GM12878 (cell line): ENCODE data around the gene CLUH. TPM values are rescaled to one million over a fixed set of nuclear protein-coding genes. Genes with fewer than 3 reads are reported as not detected.

ENCODE experiments used
- BACH1 ChIP-seq: fragments of 450-650 bp; IDR thresholded peaks from 2 replicates; pipeline ENCODE4 v1.6.1; 2017; ENCODE audit warnings: mild to moderate bottlenecking, borderline replicate concordance
- CUX1 ChIP-seq: IDR thresholded peaks from 2 replicates; pipeline ENCODE4 v1.6.1; 2012; ENCODE audit warnings: improper control_type of control experiment, low read depth, low read length; ENCODE audit not compliant: insufficient replicate concordance
- DPF2 ChIP-seq: fragments of 450-650 bp; IDR thresholded peaks from 2 replicates; pipeline ENCODE4 v1.6.1; 2017; ENCODE audit warnings: mild to moderate bottlenecking
- TCF7 ChIP-seq: IDR thresholded peaks from 2 replicates; pipeline ENCODE4 v1.6.1; 2014; ENCODE audit warnings: antibody characterized with exemption, borderline replicate concordance
- ZBTB33 ChIP-seq: fragments of 450-650 bp; IDR thresholded peaks from 2 replicates; pipeline ENCODE4 v1.6.1; 2017; ENCODE audit warnings: mild to moderate bottlenecking
- ZBTB4 ChIP-seq: fragments of 450-650 bp; formaldehyde crosslinking; IDR thresholded peaks from 2 replicates; pipeline ENCODE4 v1.4.0; 2022; ENCODE audit warnings: mild to moderate bottlenecking, moderate library complexity
- polyA plus RNA-seq, 11 experiments: library from polyadenylated mRNA; depleted of rRNA in 4 of 11; unstranded in 6 of 11; stranded (reverse) in 5 of 11; fragments of >200 nt; fragmentation: Nextera tagmentation in 4 of 11; fragmentation: Illumina TruSeq in 1 of 11; extraction: Ambion mirVana in 4 of 11; extraction: Trizol in 1 of 11; gene quantifications; 1 replicate in 1 of 11; 2 replicates in 10 of 11; pipeline versions ENCODE4 v1.2.1 to v1.2.3, GENCODE V29; 2011 to 2016; ENCODE audit warnings: inconsistent platforms in 2 of 11, missing spikeins in 2 of 11, low read depth in 1 of 11
- total RNA-seq, 4 experiments: library from RNA; depleted of rRNA in 3 of 4; stranded (reverse); fragments of >200 nt in 3 of 4; fragmentation: Illumina TruSeq in 1 of 4; extraction: Trizol in 1 of 4; gene quantifications; 2 replicates each; pipeline versions ENCODE4 v1.2.1 to v1.2.3, GENCODE V29; 2013 to 2021
- TF ChIP-seq, protein P1 (sequence below): fragments of 450-650 bp; formaldehyde crosslinking; IDR thresholded peaks from 2 replicates; pipeline ENCODE4 v1.4.0; 2020; ENCODE audit warnings: mild to moderate bottlenecking, moderate library complexity
- TF ChIP-seq, protein P2 (sequence below): fragments of 150-350 bp; IDR thresholded peaks from 2 replicates; pipeline ENCODE4 v1.6.1; 2016; ENCODE audit warnings: low read depth, low read length

The CLUH gene
- total and polyA plus RNA-seq, 10 of the 15 experiments (the other 5 are each of a cell fraction or from before 2014, with no cell fraction given), result 0.11 to 147 (median 60.2) TPM

- TF ChIP-seq, protein P1, sequence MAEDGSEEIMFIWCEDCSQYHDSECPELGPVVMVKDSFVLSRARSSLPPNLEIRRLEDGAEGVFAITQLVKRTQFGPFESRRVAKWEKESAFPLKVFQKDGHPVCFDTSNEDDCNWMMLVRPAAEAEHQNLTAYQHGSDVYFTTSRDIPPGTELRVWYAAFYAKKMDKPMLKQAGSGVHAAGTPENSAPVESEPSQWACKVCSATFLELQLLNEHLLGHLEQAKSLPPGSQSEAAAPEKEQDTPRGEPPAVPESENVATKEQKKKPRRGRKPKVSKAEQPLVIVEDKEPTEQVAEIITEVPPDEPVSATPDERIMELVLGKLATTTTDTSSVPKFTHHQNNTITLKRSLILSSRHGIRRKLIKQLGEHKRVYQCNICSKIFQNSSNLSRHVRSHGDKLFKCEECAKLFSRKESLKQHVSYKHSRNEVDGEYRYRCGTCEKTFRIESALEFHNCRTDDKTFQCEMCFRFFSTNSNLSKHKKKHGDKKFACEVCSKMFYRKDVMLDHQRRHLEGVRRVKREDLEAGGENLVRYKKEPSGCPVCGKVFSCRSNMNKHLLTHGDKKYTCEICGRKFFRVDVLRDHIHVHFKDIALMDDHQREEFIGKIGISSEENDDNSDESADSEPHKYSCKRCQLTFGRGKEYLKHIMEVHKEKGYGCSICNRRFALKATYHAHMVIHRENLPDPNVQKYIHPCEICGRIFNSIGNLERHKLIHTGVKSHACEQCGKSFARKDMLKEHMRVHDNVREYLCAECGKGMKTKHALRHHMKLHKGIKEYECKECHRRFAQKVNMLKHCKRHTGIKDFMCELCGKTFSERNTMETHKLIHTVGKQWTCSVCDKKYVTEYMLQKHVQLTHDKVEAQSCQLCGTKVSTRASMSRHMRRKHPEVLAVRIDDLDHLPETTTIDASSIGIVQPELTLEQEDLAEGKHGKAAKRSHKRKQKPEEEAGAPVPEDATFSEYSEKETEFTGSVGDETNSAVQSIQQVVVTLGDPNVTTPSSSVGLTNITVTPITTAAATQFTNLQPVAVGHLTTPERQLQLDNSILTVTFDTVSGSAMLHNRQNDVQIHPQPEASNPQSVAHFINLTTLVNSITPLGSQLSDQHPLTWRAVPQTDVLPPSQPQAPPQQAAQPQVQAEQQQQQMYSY, result no peak
- no peak for TF ChIP-seq DPF2
- no peak for TF ChIP-seq CUX1
- TF ChIP-seq TCF7, result no peak
- no peak for TF ChIP-seq BACH1
- TF ChIP-seq ZBTB33, result no peak
- TF ChIP-seq, protein P2, sequence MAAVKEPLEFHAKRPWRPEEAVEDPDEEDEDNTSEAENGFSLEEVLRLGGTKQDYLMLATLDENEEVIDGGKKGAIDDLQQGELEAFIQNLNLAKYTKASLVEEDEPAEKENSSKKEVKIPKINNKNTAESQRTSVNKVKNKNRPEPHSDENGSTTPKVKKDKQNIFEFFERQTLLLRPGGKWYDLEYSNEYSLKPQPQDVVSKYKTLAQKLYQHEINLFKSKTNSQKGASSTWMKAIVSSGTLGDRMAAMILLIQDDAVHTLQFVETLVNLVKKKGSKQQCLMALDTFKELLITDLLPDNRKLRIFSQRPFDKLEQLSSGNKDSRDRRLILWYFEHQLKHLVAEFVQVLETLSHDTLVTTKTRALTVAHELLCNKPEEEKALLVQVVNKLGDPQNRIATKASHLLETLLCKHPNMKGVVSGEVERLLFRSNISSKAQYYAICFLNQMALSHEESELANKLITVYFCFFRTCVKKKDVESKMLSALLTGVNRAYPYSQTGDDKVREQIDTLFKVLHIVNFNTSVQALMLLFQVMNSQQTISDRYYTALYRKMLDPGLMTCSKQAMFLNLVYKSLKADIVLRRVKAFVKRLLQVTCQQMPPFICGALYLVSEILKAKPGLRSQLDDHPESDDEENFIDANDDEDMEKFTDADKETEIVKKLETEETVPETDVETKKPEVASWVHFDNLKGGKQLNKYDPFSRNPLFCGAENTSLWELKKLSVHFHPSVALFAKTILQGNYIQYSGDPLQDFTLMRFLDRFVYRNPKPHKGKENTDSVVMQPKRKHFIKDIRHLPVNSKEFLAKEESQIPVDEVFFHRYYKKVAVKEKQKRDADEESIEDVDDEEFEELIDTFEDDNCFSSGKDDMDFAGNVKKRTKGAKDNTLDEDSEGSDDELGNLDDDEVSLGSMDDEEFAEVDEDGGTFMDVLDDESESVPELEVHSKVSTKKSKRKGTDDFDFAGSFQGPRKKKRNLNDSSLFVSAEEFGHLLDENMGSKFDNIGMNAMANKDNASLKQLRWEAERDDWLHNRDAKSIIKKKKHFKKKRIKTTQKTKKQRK, result no peak
- no peak for TF ChIP-seq ZBTB4 (CRISPR knock-in tag)
These were observed 44.5 kb upstream of the CLUH start (continued) for GRCh38 chr17:2755891-2756724.
